Epithelial cell of esophagus (primary cell): ENCODE results near the gene CUZD1.

Experiments
- DNase-seq: peaks from one replicate; pipeline ENCODE4 v3.0.0; 2010; ENCODE audit warnings: low read depth
- H3K4me3 ChIP-seq: 2 replicates; pipeline ENCODE4 v1.5.1; 2011; ENCODE audit warnings: mild to moderate bottlenecking, low read length, control low read depth
- CTCF ChIP-seq: IDR thresholded peaks from 2 replicates; pipeline ENCODE4 v1.5.1; 2011; ENCODE audit warnings: low read depth, mild to moderate bottlenecking, low read length, control low read depth, inconsistent platforms; ENCODE audit not compliant: insufficient read depth; ENCODE audit errors: missing control alignments

Gene CUZD1

GRCh38 chr10:122845783-122846332 is at the start of gene CUZD1:
Gene CUZD1, minus strand, starts transcription at chr10:122845857. Its CDS starts 14 bp downstream, at chr10:122845843.
- H3K4me3 ChIP-seq: no peak within 1 kb of the TSS
- DNase-seq: no peak
- no peak for TF ChIP-seq CTCF

- no peak overlapping the region for H3K4me3 ChIP-seq
- TF ChIP-seq CTCF: no peak
- no peak for DNase-seq
Observed at GRCh38 chr10:122894261-122894944, 48.7 kb upstream of the CUZD1 start.

GRCh38 chr10:122884166-122884565 is 38.5 kb upstream of the CUZD1 start:
- no peak for TF ChIP-seq CTCF
- DNase-seq: peak; percentile 12
- H3K4me3 ChIP-seq: no peak overlapping the region

GRCh38 chr10:122882766-122883165 is 37.1 kb upstream of the CUZD1 start:
- no peak for TF ChIP-seq CTCF
- H3K4me3 ChIP-seq: no peak overlapping the region
- no peak for DNase-seq

- DNase-seq: peak; percentile 98
- peak within 1 kb of the TSS; percentile 87 for H3K4me3 ChIP-seq
- no peak for TF ChIP-seq CTCF
Observed at GRCh38 chr10:122879339-122880273, 33.9 kb upstream of the CUZD1 start, which contains the start of gene FAM24B. Gene FAM24B, minus strand, starts transcription at chr10:122879581. Its CDS starts 29,066 bp downstream, at chr10:122850515.

GRCh38 chr10:122878799-122879338 is 33.2 kb upstream of the CUZD1 start:
- peak; percentile 43 for DNase-seq
- TF ChIP-seq CTCF: no peak
- H3K4me3 ChIP-seq: peak overlapping the region; percentile 87
